Measurements from ENCODE around the gene CERS6. TPM values are rescaled to one million over a fixed set of nuclear protein-coding genes. Genes with fewer than 3 reads are reported as not detected.

The CERS6 gene
- polyA plus RNA-seq, 1 donor from 2014 or later, result 59.3 TPM

DNA sequence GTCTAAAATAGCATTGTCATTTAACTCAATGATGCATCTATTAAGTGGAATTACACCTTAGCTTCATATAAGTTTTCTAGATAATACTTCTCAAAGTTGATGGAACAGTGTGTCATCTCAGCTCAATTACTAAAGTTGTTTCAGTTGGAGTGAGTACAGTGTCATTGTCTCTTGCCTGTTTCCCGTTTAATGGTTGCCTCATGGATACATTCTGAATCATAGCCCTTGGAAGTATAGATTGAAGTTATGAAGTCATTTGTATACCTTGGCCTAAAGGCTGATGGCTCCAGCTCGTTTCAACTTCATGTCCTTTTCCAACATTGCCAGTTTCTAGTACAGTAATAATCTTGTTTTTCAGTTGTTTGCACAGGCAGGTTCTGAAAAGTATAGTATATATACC, 215.9 kb downstream of the CERS6 start:
- no peak overlapping the region for H3K4me2 ChIP-seq (ENCODE audit: low read length)
- H4K20me1 ChIP-seq (ENCODE audit: insufficient read depth), result no peaks in the 10 kb centered on the region
- no peaks in the 10 kb centered on the region for H3K9me3 ChIP-seq (ENCODE audit: low read length)
- H3K9me2 ChIP-seq (ENCODE audit: insufficient read depth, low read length), result no peaks in the 10 kb centered on the region
- no peak overlapping the region for H2AFZ ChIP-seq (ENCODE audit: low read depth, low read length)
- no peaks in the 10 kb centered on the region for H3K27me3 ChIP-seq (ENCODE audit: insufficient read depth, low read depth, low read length)
- peaks cover 3% of the 10 kb centered on the region for H3K79me2 ChIP-seq (replicated peaks; ENCODE audit: insufficient read depth, low read length)
- H3K27ac ChIP-seq (ENCODE audit: low read length), result no peak overlapping the region
- H3F3A ChIP-seq (ENCODE audit: insufficient read depth, low read length, poor library complexity, severe bottlenecking), result no peaks in the 10 kb centered on the region
- no peak overlapping the region for H3K9ac ChIP-seq (ENCODE audit: low read length)
- no peak overlapping the region for H3K4me3 ChIP-seq (ENCODE audit: low read length)
- no peaks in the 10 kb centered on the region for H3K36me3 ChIP-seq (ENCODE audit: insufficient read depth, low read length)
- no peak for TF ChIP-seq TAF1 (IDR thresholded peaks at IDR 0.05; ENCODE audit: low read depth)
- TF ChIP-seq MXI1 (conservative IDR thresholded peaks at IDR 0.05; ENCODE audit: poor library complexity, severe bottlenecking), result no peak
- no peak for TF ChIP-seq RAD21 (conservative IDR thresholded peaks at IDR 0.05)
- no peak for TF ChIP-seq EZH2 (IDR thresholded peaks at IDR 0.05; ENCODE audit: borderline replicate concordance, insufficient read depth, low read length, poor library complexity, severe bottlenecking)
- no peak for TF ChIP-seq REST (IDR thresholded peaks at IDR 0.05; ENCODE audit: borderline replicate concordance)
- TF ChIP-seq SMC3 (conservative IDR thresholded peaks at IDR 0.05; ENCODE audit: poor library complexity), result no peak
- TF ChIP-seq CTCF (IDR thresholded peaks at IDR 0.05; ENCODE audit: poor library complexity, severe bottlenecking), result no peak
- no peak for TF ChIP-seq EP300 (conservative IDR thresholded peaks at IDR 0.05; ENCODE audit: poor library complexity, severe bottlenecking)
- no peak for TF ChIP-seq POLR2AphosphoS5 (IDR thresholded peaks at IDR 0.05)

GRCh38 chr2:168673265-168674189, 217.5 kb downstream of the CERS6 start:
- no peak for TF ChIP-seq RAD21 (conservative IDR thresholded peaks at IDR 0.05)
- TF ChIP-seq SMC3 (conservative IDR thresholded peaks at IDR 0.05; ENCODE audit: poor library complexity), result no peak
- no peak for TF ChIP-seq POLR2AphosphoS5 (IDR thresholded peaks at IDR 0.05)
- no peak for TF ChIP-seq CTCF (IDR thresholded peaks at IDR 0.05; ENCODE audit: poor library complexity, severe bottlenecking)
- no peak for TF ChIP-seq TAF1 (IDR thresholded peaks at IDR 0.05; ENCODE audit: low read depth)
- TF ChIP-seq MXI1 (conservative IDR thresholded peaks at IDR 0.05; ENCODE audit: poor library complexity, severe bottlenecking), result no peak
- no peak for TF ChIP-seq REST (IDR thresholded peaks at IDR 0.05; ENCODE audit: borderline replicate concordance)
- no peak for TF ChIP-seq EP300 (conservative IDR thresholded peaks at IDR 0.05; ENCODE audit: poor library complexity, severe bottlenecking)
- no peak for TF ChIP-seq EZH2 (IDR thresholded peaks at IDR 0.05; ENCODE audit: borderline replicate concordance, insufficient read depth, low read length, poor library complexity, severe bottlenecking)
- no peaks in the 10 kb centered on the region for H3K27me3 ChIP-seq (ENCODE audit: insufficient read depth, low read depth, low read length)
- H3K27ac ChIP-seq (ENCODE audit: low read length), result no peak overlapping the region
- no peaks in the 10 kb centered on the region for H3K9me3 ChIP-seq (ENCODE audit: low read length)
- H2AFZ ChIP-seq (ENCODE audit: low read depth, low read length), result no peak overlapping the region
- no peak overlapping the region for H3K9ac ChIP-seq (ENCODE audit: low read length)
- no peaks in the 10 kb centered on the region for H3K36me3 ChIP-seq (ENCODE audit: insufficient read depth, low read length)
- peaks cover 6% of the 10 kb centered on the region for H3K79me2 ChIP-seq (replicated peaks; ENCODE audit: insufficient read depth, low read length)
- no peaks in the 10 kb centered on the region for H3F3A ChIP-seq (ENCODE audit: insufficient read depth, low read length, poor library complexity, severe bottlenecking)
- no peaks in the 10 kb centered on the region for H4K20me1 ChIP-seq (ENCODE audit: insufficient read depth)
- H3K4me2 ChIP-seq (ENCODE audit: low read length), result no peak overlapping the region
- H3K4me3 ChIP-seq (ENCODE audit: low read length), result no peak overlapping the region
- H3K9me2 ChIP-seq (ENCODE audit: insufficient read depth, low read length), result no peaks in the 10 kb centered on the region
